Measurements from ENCODE around the gene ALCAM.

The ALCAM gene

DNA sequence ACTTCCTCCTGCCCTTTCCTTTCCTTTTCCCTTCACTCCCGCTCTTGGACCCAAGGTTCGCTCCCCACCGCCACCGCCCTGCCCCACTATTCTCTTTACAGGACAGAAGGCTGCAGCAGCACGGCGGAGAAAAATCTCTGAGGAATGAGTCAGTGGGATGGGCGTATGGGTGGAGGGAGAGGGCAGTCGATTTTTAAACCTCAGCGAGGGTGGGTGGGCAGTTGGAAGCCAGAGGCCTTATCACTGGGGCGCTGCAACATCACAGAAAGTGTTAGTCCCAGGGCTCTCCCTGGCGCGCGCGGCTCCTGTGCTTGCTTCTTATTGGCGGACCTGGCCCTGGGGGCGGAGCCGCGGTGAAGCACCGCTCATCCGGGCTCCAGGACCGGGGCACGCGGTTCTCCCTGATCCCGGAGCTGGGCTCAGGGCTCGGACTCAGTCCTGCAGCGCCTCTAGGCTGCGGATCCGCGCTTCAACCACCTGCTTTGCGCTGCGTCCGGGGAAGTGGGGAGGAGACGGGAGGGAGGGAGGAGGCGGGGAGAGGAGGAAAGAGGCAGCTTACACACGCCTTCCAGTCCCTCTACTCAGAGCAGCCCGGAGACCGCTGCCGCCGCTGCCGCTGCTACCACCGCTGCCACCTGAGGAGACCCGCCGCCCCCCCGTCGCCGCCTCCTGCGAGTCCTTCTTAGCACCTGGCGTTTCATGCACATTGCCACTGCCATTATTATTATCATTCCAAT lies at the start of gene ALCAM:
Gene ALCAM, plus strand, starts transcription at position 584 of the 737 bp plus-strand sequence.
- DNase-seq = peak; percentile 57 to 99 (median 96)

DNA sequence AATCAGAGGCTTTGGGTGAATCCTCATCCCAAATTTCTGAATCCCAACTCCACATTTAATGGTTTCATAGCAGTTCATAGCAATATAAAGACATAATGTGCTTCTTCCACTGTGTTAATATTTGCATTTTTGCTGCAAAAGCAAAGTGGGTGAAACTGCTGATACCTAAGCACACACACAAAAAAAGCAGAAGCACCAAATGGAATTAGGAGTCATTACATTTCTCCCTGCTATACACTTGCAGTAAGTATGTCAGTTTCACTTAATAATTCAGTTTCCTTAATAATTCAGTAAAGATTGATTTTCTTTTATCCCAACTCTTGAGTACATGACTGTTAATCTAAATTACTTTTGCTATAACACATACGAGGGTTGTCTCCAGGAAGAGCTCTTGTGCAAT lies 48.9 kb upstream of the ALCAM start:
- DNase-seq = no peak

DNA sequence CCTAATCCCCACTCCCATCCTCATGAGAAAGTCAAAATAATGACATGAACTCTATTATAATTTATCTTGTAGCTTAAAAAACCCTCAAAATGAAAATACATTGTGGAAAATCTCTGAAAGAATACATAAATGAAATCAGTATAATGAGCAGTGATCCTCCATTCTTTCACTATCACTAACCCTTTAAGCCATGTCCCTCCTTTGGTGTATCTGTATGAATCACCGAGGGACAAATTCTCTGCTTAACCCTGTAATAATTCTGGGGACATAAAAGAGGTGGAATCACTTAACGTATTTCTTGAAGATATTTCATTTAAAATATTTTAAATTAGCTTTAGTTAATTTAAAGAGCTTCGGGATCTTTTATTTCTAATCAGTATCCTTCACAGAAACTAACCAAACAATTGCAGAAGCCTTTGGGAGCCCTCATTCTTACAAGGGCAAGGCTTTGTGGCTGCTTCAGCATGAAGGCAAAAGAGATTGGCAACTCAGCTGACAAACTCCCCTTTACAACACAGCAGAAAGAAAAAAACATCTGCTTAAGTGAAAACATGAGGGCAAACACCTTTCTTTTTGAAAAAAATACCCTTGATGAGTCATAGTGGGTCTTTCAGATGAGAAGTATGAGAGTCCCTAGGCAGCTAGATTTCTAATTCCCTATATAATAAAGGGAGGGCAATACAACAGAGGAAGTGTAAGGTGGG lies 44.0 kb upstream of the ALCAM start:
- no peak for DNase-seq

- DNase-seq = no peak
Measured at GRCh38 chr3:105323274-105323599, 43.5 kb upstream of the ALCAM start.

- DNase-seq = no peak
Measured at GRCh38 chr3:105324951-105325350, 41.8 kb upstream of the ALCAM start.

DNA sequence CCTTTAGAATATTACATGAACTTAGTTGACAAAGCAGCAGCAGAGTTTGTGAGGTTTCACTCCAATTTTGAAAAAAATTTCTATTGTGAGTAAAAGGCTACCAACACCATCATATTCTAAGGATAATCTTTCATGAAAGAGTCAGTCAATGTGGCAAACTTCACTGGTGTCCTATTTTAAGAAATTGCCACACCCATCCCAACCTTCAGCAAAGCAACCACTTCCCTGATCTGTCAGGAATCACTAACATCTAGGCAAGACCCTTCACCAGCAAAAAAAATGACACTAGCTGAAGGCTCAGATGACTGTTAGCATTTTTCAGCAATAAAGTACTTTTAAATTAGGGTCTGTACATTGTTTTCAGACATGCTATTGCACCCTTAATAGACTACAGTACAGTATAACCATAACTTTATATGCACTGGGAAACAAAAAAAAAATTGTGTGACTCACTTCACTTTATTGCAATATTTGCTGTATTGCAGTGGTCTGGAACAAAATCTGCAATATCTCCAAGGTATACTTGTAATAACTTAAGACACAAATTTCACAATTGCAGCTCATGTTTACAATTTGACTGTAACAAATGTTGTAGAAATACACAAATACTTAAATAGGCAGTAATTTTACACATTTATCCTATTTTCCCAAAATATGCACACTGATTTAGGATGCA lies 38.9 kb upstream of the ALCAM start:
- no peak for DNase-seq

- no peak for DNase-seq
Measured at GRCh38 chr3:105328338-105328730, 38.4 kb upstream of the ALCAM start.

- DNase-seq = no peak
Measured at GRCh38 chr3:105332961-105333360, 33.7 kb upstream of the ALCAM start.

GRCh38 chr3:105334138-105334882 lies 32.4 kb upstream of the ALCAM start:
- no peak for DNase-seq

- DNase-seq = no peak
Measured at GRCh38 chr3:105339946-105340345, 26.8 kb upstream of the ALCAM start.

DNA sequence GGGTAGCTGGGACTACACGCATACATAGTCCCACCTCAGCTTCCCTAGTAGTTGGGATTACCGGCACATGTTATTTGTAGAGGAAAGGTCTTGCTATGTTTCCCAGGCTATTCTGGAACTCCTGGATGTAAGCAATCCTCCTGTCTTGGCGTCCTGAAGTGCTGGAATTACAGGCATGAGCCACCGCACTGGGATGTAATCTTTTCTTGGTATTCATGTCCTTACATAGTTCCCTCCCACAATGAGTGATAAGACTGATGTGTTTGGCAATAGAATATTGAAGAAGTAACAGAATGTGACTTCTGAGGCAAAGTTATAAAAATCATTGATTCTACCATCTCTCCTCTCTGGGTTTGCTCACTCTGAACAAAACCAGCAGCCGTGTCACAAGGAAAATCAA lies 22.7 kb upstream of the ALCAM start:
- no peak for DNase-seq

- DNase-seq = no peak
Measured at GRCh38 chr3:105345156-105345555, 21.6 kb upstream of the ALCAM start.

- no peak for DNase-seq
Measured at GRCh38 chr3:105347625-105348302, 18.9 kb upstream of the ALCAM start.

GRCh38 chr3:105348307-105348706 lies 18.4 kb upstream of the ALCAM start:
- no peak for DNase-seq

GRCh38 chr3:105349684-105350387 lies 16.9 kb upstream of the ALCAM start:
- DNase-seq = no peak

DNA sequence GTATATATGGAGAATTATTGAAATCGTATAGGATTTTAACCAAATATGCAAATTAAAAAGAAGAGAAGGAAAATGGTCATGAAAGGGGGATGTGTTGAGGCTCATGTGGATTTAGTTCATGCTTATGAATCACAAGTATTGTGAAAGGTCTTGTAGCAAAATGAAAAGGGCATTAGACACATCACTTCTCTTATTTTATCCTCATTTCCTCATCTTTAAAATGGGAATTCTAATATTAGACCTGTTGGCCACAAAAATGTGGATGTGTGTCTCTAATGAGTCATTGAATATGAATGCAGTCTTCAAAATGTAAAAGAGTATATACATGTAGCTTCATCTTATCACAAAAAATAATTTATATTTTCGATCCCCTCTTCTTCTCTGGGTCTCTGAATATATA lies 14.9 kb upstream of the ALCAM start:
- no peak for DNase-seq

DNA sequence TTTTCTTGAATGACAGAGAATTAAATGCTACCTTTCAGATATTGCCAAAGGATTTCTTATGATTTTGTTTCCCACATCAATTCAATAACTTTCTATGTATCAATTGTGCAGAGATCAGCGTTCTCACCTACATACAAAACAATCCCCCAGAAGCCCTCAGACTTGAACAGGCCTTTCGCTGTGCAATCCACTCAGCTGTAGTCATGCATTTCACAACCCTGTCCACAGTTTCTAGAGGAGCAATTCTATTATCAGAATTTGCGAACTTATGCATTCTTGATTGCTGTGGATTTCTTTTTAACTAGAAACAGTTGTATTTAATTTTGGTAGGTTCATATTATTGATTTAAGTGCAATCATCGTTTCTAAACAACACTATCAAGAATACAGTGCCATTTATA lies 13.7 kb upstream of the ALCAM start:
- DNase-seq = no peak

DNA sequence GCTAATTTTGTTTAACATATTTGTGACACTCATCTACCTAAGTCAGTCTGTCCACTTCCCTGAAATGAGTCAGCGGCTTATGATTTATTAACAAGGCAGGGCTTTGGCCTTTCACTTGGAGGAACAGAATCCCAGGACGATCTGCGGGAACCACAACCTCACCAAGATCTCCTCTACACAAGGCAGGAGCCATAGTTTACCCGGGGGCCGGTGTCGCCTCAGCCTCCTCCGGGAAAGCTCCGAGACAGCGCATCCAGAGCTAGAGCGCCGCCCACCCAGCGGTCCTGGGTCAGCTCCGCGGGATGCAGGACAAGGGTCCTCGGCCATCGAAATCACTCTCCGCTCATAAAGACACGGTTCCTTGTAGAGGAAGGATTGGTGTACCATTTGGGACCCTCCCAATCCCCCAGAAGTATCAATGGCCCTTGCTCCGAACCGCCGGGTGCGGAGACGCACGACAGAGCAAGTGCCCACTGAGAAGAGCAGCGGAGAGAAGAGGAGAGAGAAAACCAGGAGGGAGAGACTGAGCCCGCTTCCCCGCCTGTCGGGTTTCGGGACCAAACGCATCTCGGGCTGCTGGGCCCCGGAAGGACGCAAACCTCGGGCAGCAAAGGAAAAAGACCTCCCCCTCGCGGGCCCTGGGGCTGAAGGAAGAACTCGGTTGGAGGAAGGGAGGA lies 13.1 kb upstream of the ALCAM start:
- DNase-seq = peak in 39 of 56 donors; percentile 3 to 59 (median 24)

DNA sequence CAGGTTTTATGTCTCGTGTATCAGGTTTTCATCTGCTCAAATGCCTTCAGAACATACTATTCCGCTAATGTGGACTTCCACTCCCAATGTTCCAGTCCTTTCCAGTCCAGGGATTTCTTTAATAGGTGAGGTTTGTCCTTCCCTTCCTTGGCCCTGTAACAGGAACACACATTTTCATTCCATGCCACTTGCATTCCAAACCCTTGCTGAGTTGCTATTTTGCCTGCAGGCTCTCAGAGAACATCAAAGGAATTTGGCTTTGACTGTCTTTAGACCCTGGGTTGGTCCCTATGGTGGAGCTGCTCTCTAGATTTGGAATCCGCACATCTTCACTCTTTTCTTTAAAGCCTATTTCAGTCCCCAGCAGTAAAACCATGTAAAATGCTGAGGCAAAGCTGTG lies 12.3 kb upstream of the ALCAM start:
- no peak for DNase-seq

GRCh38 chr3:105355408-105356061 lies 11.2 kb upstream of the ALCAM start:
- no peak for DNase-seq

All from nucleus accumbens (tissue), 56 donors.